Mucosa of stomach (tissue), 1 donor: ENCODE results near the gene SAMD15.

Experiments used
- H3K27me3 ChIP-seq: one replicate; pipeline ENCODE4 v1.7.0; 2013; ENCODE audit warnings: mild to moderate bottlenecking, low read length; ENCODE audit not compliant: control insufficient read depth, insufficient read depth
- H3K36me3 ChIP-seq: one replicate; pipeline ENCODE4 v1.7.0; 2013; ENCODE audit warnings: low read length; ENCODE audit not compliant: control insufficient read depth, insufficient read depth
- H3K4me1 ChIP-seq: one replicate; pipeline ENCODE4 v1.7.0; 2013; ENCODE audit warnings: mild to moderate bottlenecking, low read length; ENCODE audit not compliant: control insufficient read depth, insufficient read depth
- H3K4me3 ChIP-seq: one replicate; pipeline ENCODE4 v1.7.0; 2013; ENCODE audit warnings: low read length
- H3K9ac ChIP-seq: one replicate; pipeline ENCODE4 v1.7.0; 2013; ENCODE audit warnings: mild to moderate bottlenecking, low read length, moderate library complexity
- H3K9me3 ChIP-seq: one replicate; pipeline ENCODE4 v1.7.0; 2013; ENCODE audit warnings: mild to moderate bottlenecking, low read length, moderate library complexity; ENCODE audit not compliant: control insufficient read depth
- donor health status: Pancreatic carcinoma.

SAMD15 gene

GRCh38 chr14:77347751-77348150, 29.4 kb upstream of the SAMD15 start:
- Histone ChIP-seq H3K4me3 (no peak overlapping the region), H3K36me3 (no peaks in the 10 kb centered on the region), H3K9me3 (no peaks in the 10 kb centered on the region), H3K4me1 (no peaks in the 10 kb centered on the region), H3K9ac (no peak overlapping the region), H3K27me3 (no peaks in the 10 kb centered on the region)

- Histone ChIP-seq H3K4me1 (no peaks in the 10 kb centered on the region), H3K9ac (no peak overlapping the region), H3K9me3 (no peaks in the 10 kb centered on the region), H3K4me3 (no peak overlapping the region), H3K27me3 (no peaks in the 10 kb centered on the region), H3K36me3 (no peaks in the 10 kb centered on the region)
These were observed 23.6 kb upstream of the SAMD15 start for GRCh38 chr14:77353469-77354141.

- no peak overlapping the region for H3K9ac ChIP-seq
- no peak overlapping the region for H3K4me3 ChIP-seq
- no peaks in the 10 kb centered on the region for H3K36me3 ChIP-seq
- no peaks in the 10 kb centered on the region for H3K4me1 ChIP-seq
- H3K9me3 ChIP-seq = no peaks in the 10 kb centered on the region
- no peaks in the 10 kb centered on the region for H3K27me3 ChIP-seq
These were observed 21.4 kb upstream of the SAMD15 start for GRCh38 chr14:77355811-77356210.

GRCh38 chr14:77356899-77357298, 20.3 kb upstream of the SAMD15 start:
- no peak overlapping the region for H3K9ac ChIP-seq
- no peaks in the 10 kb centered on the region for H3K9me3 ChIP-seq
- no peak overlapping the region for H3K4me3 ChIP-seq

GRCh38 chr14:77359626-77360025, 17.6 kb upstream of the SAMD15 start:
- Histone ChIP-seq H3K36me3 (no peaks in the 10 kb centered on the region), H3K4me3 (no peak overlapping the region), H3K4me1 (no peaks in the 10 kb centered on the region), H3K9me3 (no peaks in the 10 kb centered on the region), H3K27me3 (no peaks in the 10 kb centered on the region), H3K9ac (no peak overlapping the region)

More at GRCh38 chr14:77356899-77357298, 20.3 kb upstream of the SAMD15 start:
- Histone ChIP-seq H3K27me3 (no peaks in the 10 kb centered on the region), H3K4me1 (no peaks in the 10 kb centered on the region), H3K36me3 (no peaks in the 10 kb centered on the region)

- H3K4me1 ChIP-seq = no peaks in the 10 kb centered on the region
- no peak overlapping the region for H3K4me3 ChIP-seq
- H3K36me3 ChIP-seq = no peaks in the 10 kb centered on the region
- H3K9ac ChIP-seq = no peak overlapping the region
- H3K9me3 ChIP-seq = no peaks in the 10 kb centered on the region
- no peaks in the 10 kb centered on the region for H3K27me3 ChIP-seq
These were observed 13.0 kb upstream of the SAMD15 start for GRCh38 chr14:77364146-77364545.

GRCh38 chr14:77369285-77369684, 7.9 kb upstream of the SAMD15 start:
- Histone ChIP-seq H3K36me3 (no peaks in the 10 kb centered on the region), H3K4me1 (no peaks in the 10 kb centered on the region), H3K27me3 (no peaks in the 10 kb centered on the region), H3K4me3 (no peak overlapping the region), H3K9me3 (no peaks in the 10 kb centered on the region), H3K9ac (no peak overlapping the region)

GRCh38 chr14:77372304-77372841, 4.8 kb upstream of the SAMD15 start:
- Histone ChIP-seq H3K4me1 (peaks cover 7% of the 10 kb centered on the region), H3K36me3 (no peaks in the 10 kb centered on the region), H3K4me3 (no peak overlapping the region), H3K9me3 (no peaks in the 10 kb centered on the region), H3K9ac (no peak overlapping the region), H3K27me3 (no peaks in the 10 kb centered on the region)

- no peaks in the 10 kb centered on the region for H3K36me3 ChIP-seq
- no peak overlapping the region for H3K9ac ChIP-seq
- H3K4me3 ChIP-seq = no peak overlapping the region
- H3K9me3 ChIP-seq = no peaks in the 10 kb centered on the region
- H3K4me1 ChIP-seq = peaks cover 10% of the 10 kb centered on the region
- H3K27me3 ChIP-seq = no peaks in the 10 kb centered on the region
These were observed 1.8 kb upstream of the SAMD15 start for GRCh38 chr14:77375164-77375950.

GRCh38 chr14:77375973-77376770, 1.0 kb upstream of the SAMD15 start:
- Histone ChIP-seq H3K9me3 (no peaks in the 10 kb centered on the region), H3K27me3 (no peaks in the 10 kb centered on the region), H3K36me3 (no peaks in the 10 kb centered on the region), H3K4me3 (peak overlapping the region; percentile 77), H3K9ac (peak overlapping the region; percentile 90), H3K4me1 (peaks cover 10% of the 10 kb centered on the region)

- Histone ChIP-seq H3K36me3 (no peaks in the 10 kb centered on the region), H3K9me3 (no peaks in the 10 kb centered on the region), H3K4me1 (peaks cover 10% of the 10 kb centered on the region), H3K27me3 (no peaks in the 10 kb centered on the region), H3K4me3 (peak overlapping the region; percentile 77), H3K9ac (peak overlapping the region; percentile 90)
These were observed 294 bp downstream of the SAMD15 start for GRCh38 chr14:77377502-77377844.

GRCh38 chr14:77378701-77379100, 1.5 kb downstream of the SAMD15 start:
- no peak overlapping the region for H3K9ac ChIP-seq
- H3K27me3 ChIP-seq = no peaks in the 10 kb centered on the region
- no peak overlapping the region for H3K4me3 ChIP-seq
- H3K36me3 ChIP-seq = no peaks in the 10 kb centered on the region
- peaks cover 10% of the 10 kb centered on the region for H3K4me1 ChIP-seq
- H3K9me3 ChIP-seq = no peaks in the 10 kb centered on the region
